Muscle of leg (tissue), 11 donors: ENCODE results near the gene XIST. TPM values are rescaled to one million over a fixed set of nuclear protein-coding genes. Genes with fewer than 3 reads are reported as not detected.

ENCODE experiments used
- DNase-seq: peaks from one replicate; pipeline ENCODE4 v3.0.0; 2013
- H3K27ac ChIP-seq: one replicate; pipeline ENCODE4 v1.5.1; 2013; ENCODE audit warnings: mild to moderate bottlenecking, low read length, control low read depth
- H3K27me3 ChIP-seq: one replicate; pipeline ENCODE4 v1.6.1; 2013; ENCODE audit warnings: low read length; ENCODE audit not compliant: control insufficient read depth, insufficient read depth
- H3K36me3 ChIP-seq: one replicate; pipeline ENCODE4 v1.6.1; 2013; ENCODE audit warnings: low read length; ENCODE audit not compliant: control insufficient read depth, insufficient read depth
- H3K4me1 ChIP-seq: one replicate; pipeline ENCODE4 v1.6.1; 2013; ENCODE audit warnings: low read length; ENCODE audit not compliant: control insufficient read depth, insufficient read depth
- H3K4me3 ChIP-seq: one replicate; pipeline ENCODE4 v1.5.1; 2013; ENCODE audit warnings: low read length, control low read depth
- H3K9me3 ChIP-seq: replicated peaks from 2 replicates; pipeline ENCODE4 v1.6.1; 2013; ENCODE audit warnings: low read depth, low read length; ENCODE audit not compliant: control insufficient read depth
- WGBS: methylation state at CpG from one replicate; pipeline ENCODE4 v1.1.5; 2013; ENCODE audit warnings: missing lambda C conversion rate; ENCODE audit not compliant: insufficient coverage; 5-methylcytosine and 5-hydroxymethylcytosine counted together
- polyA plus RNA-seq, 8 donors: library from polyadenylated mRNA; unstranded; fragments of 120-200 nt; gene quantifications; one replicate each; pipeline versions ENCODE4 v1.2.1 to v1.2.3, GENCODE V29; 2013; ENCODE audit warnings: inconsistent platforms in 1 of 8, low replicate concordance in 1 of 8; ENCODE audit not compliant: insufficient read length in 8 of 8, insufficient read depth in 1 of 8
- total RNA-seq: library from RNA; stranded (reverse); fragments of 120-200 nt; gene quantifications from one replicate; pipeline ENCODE4 v1.2.4, GENCODE V29; 2013

The XIST gene
- total and polyA plus RNA-seq, 9 donors: 0.15 to 253 (median 0.56) TPM

DNA sequence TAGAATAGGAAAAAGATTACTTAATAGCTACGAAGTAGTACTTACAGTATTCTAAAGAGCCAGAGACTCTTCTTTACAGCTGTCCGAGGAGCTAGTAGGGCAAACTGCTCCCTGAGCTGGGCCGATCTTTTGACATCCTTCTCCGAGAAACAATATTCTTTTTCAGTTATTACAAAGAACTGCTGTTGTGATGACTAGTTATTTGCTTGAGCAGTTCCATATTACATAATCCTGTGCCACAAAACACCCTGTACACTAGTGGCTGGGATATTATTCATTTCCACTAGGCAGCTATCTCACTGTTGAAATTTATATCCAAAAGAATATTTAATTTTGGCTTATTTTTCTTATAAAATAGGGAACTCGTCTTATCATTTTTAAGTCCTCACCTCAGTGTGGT, 11.2 kb downstream of the XIST start:
- no peak overlapping the region for H3K27ac ChIP-seq
- H3K4me1 ChIP-seq: no peaks in the 10 kb centered on the region

DNA sequence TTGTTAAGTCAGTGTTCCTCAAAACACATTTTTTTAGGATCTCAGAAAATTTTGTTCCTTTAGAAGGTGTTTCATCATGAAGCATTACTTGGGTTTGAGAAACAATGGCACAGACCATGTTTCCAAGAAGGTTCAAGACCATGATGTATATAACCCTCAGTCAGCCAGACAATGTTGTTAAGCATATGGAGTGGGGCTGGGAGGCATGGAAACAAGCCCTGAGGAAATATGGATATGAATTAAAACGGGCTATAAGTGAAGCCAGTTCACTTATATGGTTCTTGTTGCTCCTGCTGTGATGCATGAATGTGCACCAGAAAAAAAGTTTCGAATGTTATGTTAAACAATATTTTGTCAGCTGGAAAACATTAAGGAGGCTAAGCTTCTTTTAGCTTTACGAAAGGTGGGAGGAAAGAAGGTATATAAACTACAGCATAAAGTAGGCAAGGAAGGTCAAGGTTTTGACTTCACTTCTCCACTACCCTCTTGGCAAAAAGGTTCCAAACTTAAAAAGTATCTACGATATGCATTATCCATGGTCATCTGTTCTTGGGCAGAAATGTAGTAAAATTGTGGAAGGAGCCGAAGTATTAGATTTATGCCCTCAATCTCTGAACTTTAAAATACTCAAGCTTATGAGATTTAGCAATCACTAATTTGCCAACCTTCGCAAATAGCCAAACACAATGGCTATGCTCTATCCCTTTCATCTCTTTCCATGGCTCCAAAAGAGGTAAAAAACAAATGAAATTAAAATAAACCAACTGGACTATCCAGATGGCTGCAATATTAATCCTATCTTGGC, 12.2 kb downstream of the XIST start:
- no peak overlapping the region for H3K27ac ChIP-seq
- no peaks in the 10 kb centered on the region for H3K27me3 ChIP-seq
- no peak overlapping the region for H3K4me3 ChIP-seq
- H3K9me3 ChIP-seq: no peaks in the 10 kb centered on the region
- H3K36me3 ChIP-seq: peaks cover 7% of the 10 kb centered on the region
- WGBS: 31% methylated on average over 1 of the region's 6 CpGs
- no peak for DNase-seq
- H3K4me1 ChIP-seq: no peaks in the 10 kb centered on the region

More for the DNA sequence above, 11.2 kb downstream of the XIST start:
- no peaks in the 10 kb centered on the region for H3K9me3 ChIP-seq
- no peak overlapping the region for H3K4me3 ChIP-seq
- H3K36me3 ChIP-seq: peaks cover 14% of the 10 kb centered on the region
- DNase-seq: no peak
- WGBS: no CpG with 5 or more reads among the region's 5 CpGs
- no peaks in the 10 kb centered on the region for H3K27me3 ChIP-seq

- Histone ChIP-seq H3K9me3 (no peaks in the 10 kb centered on the region), H3K4me1 (no peaks in the 10 kb centered on the region), H3K36me3 (no peaks in the 10 kb centered on the region), H3K27me3 (no peaks in the 10 kb centered on the region), H3K27ac (no peak overlapping the region), H3K4me3 (no peak overlapping the region)
- no CpG with 5 or more reads among the region's 1 CpG for WGBS
- DNase-seq: no peak
These were observed 13.4 kb downstream of the XIST start for GRCh38 chrX:73839152-73839551.

DNA sequence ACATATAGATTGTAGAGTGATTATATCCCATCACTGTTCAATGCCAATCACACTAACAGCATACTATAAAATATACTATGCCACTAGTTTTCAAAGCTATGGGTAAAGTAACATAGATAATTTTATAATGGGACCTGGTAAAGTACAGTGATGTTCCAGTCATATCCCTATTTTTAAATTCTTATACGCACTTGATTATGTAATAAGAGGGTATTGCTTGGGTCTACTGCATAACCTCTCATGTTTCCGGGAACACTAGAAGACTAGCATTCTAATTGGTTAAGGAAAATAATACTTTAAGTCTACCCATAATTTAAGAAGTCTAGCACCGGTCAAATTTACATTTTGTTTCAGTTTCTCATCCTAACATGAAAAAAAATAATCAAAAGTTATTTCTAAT, 14.4 kb downstream of the XIST start:
- Histone ChIP-seq H3K27ac (no peak overlapping the region), H3K9me3 (no peaks in the 10 kb centered on the region), H3K4me3 (no peak overlapping the region), H3K36me3 (peaks cover 3% of the 10 kb centered on the region), H3K4me1 (no peaks in the 10 kb centered on the region), H3K27me3 (no peaks in the 10 kb centered on the region)
- WGBS: no CpG with 5 or more reads among the region's 3 CpGs
- DNase-seq: no peak

DNA sequence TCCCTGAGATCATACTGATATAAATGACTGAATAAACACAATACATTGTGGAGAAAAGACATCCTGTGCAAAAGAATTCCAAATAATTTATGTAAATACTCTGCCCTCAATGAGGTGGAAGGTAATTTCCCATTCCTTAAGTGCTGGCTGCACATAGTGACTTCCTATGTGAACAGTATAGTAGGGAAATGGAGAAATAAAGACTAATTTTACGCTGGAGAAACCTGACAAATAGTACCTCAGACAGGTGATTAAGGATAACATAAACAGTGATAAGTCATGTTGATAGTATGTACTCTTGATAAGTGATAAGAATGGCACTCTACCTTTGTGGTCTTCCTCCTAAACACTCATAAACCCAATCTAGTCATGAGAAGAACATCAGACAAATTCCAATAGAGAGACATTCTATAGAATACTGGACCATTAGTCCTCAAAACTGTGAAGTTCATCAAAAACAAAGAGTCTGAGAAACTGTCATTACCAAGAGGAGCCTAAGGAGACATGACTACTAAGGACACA, 15.5 kb downstream of the XIST start:
- Histone ChIP-seq H3K4me3 (no peak overlapping the region), H3K4me1 (no peaks in the 10 kb centered on the region), H3K36me3 (peaks cover 6% of the 10 kb centered on the region), H3K27me3 (no peaks in the 10 kb centered on the region), H3K27ac (no peak overlapping the region), H3K9me3 (no peaks in the 10 kb centered on the region)
- DNase-seq: no peak
- no CpG with 5 or more reads among the region's 1 CpG for WGBS

DNA sequence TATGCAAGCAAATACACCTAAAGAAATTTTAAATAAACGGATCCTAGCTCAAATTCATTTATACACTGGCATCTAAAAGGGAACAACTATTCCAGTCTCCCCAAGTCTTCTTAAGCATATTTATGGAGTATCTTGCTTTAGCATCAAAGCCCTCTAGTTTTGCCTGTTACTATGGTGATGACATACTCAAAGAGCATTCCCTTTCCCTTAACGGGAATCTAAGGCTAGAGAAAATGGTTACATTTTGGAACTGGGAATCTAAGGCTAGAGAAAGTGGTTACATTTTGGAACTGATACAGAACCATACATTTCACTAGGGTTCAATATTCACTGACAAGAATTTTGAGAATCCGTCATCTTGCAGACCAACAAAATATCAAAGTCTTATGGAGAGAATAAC, 18.3 kb downstream of the XIST start:
- DNase-seq: no peak
- no peak overlapping the region for H3K4me3 ChIP-seq
- no peaks in the 10 kb centered on the region for H3K4me1 ChIP-seq
- H3K9me3 ChIP-seq: no peaks in the 10 kb centered on the region
- no peak overlapping the region for H3K27ac ChIP-seq
- peaks cover 9% of the 10 kb centered on the region for H3K36me3 ChIP-seq
- H3K27me3 ChIP-seq: no peaks in the 10 kb centered on the region
- WGBS: no CpG with 5 or more reads among the region's 3 CpGs

GRCh38 chrX:73832319-73832718, 20.2 kb downstream of the XIST start:
- H3K4me1 ChIP-seq: no peaks in the 10 kb centered on the region
- no peak overlapping the region for H3K27ac ChIP-seq
- no peak for DNase-seq
- H3K36me3 ChIP-seq: peaks cover 14% of the 10 kb centered on the region
- WGBS: 78% methylated on average over 3 of the region's 4 CpGs
- no peak overlapping the region for H3K4me3 ChIP-seq
- H3K9me3 ChIP-seq: no peaks in the 10 kb centered on the region
- H3K27me3 ChIP-seq: no peaks in the 10 kb centered on the region

DNA sequence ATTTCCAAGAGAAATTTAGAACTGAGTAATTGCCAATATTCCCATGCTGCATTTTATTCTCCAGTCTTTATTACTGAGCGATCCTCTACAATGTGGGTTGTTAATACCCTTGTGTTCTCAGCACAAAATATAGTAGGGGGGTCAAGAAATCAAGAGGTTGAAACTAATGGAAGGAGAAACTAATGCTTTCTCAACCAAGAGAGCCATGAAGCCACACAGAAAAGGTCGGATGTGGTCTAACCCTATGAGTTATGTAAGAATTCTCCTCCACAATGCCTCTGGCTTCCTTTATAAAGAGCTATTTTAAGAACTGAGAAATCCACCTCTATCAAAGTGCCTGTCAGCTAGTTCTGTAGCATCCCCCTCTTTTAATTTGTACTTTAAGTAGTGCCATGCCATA, 21.0 kb downstream of the XIST start:
- no peak overlapping the region for H3K4me3 ChIP-seq
- no peak overlapping the region for H3K27ac ChIP-seq
- DNase-seq: no peak
- H3K27me3 ChIP-seq: no peaks in the 10 kb centered on the region
- no CpG with 5 or more reads among the region's 2 CpGs for WGBS
- peaks cover 21% of the 10 kb centered on the region for H3K36me3 ChIP-seq
- H3K4me1 ChIP-seq: no peaks in the 10 kb centered on the region
- no peaks in the 10 kb centered on the region for H3K9me3 ChIP-seq

GRCh38 chrX:73830489-73831414, 21.8 kb downstream of the XIST start:
- DNase-seq: no peak
- WGBS: no CpG with 5 or more reads among the region's 9 CpGs
- H3K36me3 ChIP-seq: peaks cover 27% of the 10 kb centered on the region

GRCh38 chrX:73829890-73830466, 22.5 kb downstream of the XIST start:
- Histone ChIP-seq H3K27me3 (no peaks in the 10 kb centered on the region), H3K9me3 (no peaks in the 10 kb centered on the region), H3K27ac (no peak overlapping the region), H3K4me3 (no peak overlapping the region), H3K4me1 (no peaks in the 10 kb centered on the region), H3K36me3 (peaks cover 27% of the 10 kb centered on the region)
- 89% methylated on average over 3 of the region's 5 CpGs for WGBS
- no peak for DNase-seq

More at GRCh38 chrX:73830489-73831414, 21.8 kb downstream of the XIST start:
- no peaks in the 10 kb centered on the region for H3K4me1 ChIP-seq
- no peaks in the 10 kb centered on the region for H3K9me3 ChIP-seq
- H3K27ac ChIP-seq: no peak overlapping the region
- H3K27me3 ChIP-seq: no peaks in the 10 kb centered on the region
- H3K4me3 ChIP-seq: no peak overlapping the region
